ENCODE data around the gene CAMSAP2.

CAMSAP2 gene

GRCh38 chr1:200738327-200738948 is at the start of gene CAMSAP2:
Gene CAMSAP2, plus strand, starts transcription at chr1:200738893. Its CDS starts 935 bp downstream, at chr1:200739828.
- H3K27ac ChIP-seq: peak within 1 kb of the TSS; percentile 94
- peak within 1 kb of the TSS; percentile 84 for H2AFZ ChIP-seq (ENCODE audit: low read depth)

GRCh38 chr1:200692316-200692715 is 46.4 kb upstream of the CAMSAP2 start:
- Histone ChIP-seq H3K4me3 (IDR thresholded peaks at IDR 0.05; ENCODE audit: insufficient read depth, low read depth, low read length) (no peak overlapping the region), H3K79me2 (ENCODE audit: insufficient read depth, low read depth) (no peaks in the 10 kb centered on the region), H3K4me1 (ENCODE audit: low read depth, poor library complexity, severe bottlenecking) (no peaks in the 10 kb centered on the region), H3K9ac (no peak overlapping the region), H2AFZ (ENCODE audit: low read depth) (no peak overlapping the region), H3K27ac (no peak overlapping the region), H4K20me1 (ENCODE audit: insufficient read depth) (no peaks in the 10 kb centered on the region), H3K27me3 (ENCODE audit: insufficient read depth, low read depth) (no peaks in the 10 kb centered on the region), H3K4me2 (no peak overlapping the region), H3K36me3 (ENCODE audit: insufficient read depth) (no peaks in the 10 kb centered on the region)
- TF ChIP-seq CTCF (conservative IDR thresholded peaks at IDR 0.05; ENCODE audit: low read depth, low read length): no peak

More at GRCh38 chr1:200738327-200738948, at the start of gene CAMSAP2:
- peaks cover 38% of the 10 kb centered on the region for H3K4me1 ChIP-seq (ENCODE audit: low read depth, poor library complexity, severe bottlenecking)
- no peaks in the 10 kb centered on the region for H4K20me1 ChIP-seq (ENCODE audit: insufficient read depth)
- H3K79me2 ChIP-seq (ENCODE audit: insufficient read depth, low read depth): peaks cover 38% of the 10 kb centered on the region
- peak within 1 kb of the TSS; percentile 95 for H3K9ac ChIP-seq
- H3K36me3 ChIP-seq (ENCODE audit: insufficient read depth): no peaks in the 10 kb centered on the region
- no peak for TF ChIP-seq CTCF (conservative IDR thresholded peaks at IDR 0.05; ENCODE audit: low read depth, low read length)
- H3K4me3 ChIP-seq (IDR thresholded peaks at IDR 0.05; ENCODE audit: insufficient read depth, low read depth, low read length): peak within 1 kb of the TSS; percentile 81
- H3K27me3 ChIP-seq (ENCODE audit: insufficient read depth, low read depth): no peaks in the 10 kb centered on the region
- H3K4me2 ChIP-seq: peak within 1 kb of the TSS; percentile 85

GRCh38 chr1:200693327-200693726 is 45.4 kb upstream of the CAMSAP2 start:
- TF ChIP-seq CTCF (conservative IDR thresholded peaks at IDR 0.05; ENCODE audit: low read depth, low read length): no peak
- H3K36me3 ChIP-seq (ENCODE audit: insufficient read depth): no peaks in the 10 kb centered on the region
- no peak overlapping the region for H2AFZ ChIP-seq (ENCODE audit: low read depth)
- no peaks in the 10 kb centered on the region for H3K27me3 ChIP-seq (ENCODE audit: insufficient read depth, low read depth)
- H4K20me1 ChIP-seq (ENCODE audit: insufficient read depth): no peaks in the 10 kb centered on the region
- H3K27ac ChIP-seq: no peak overlapping the region
- no peaks in the 10 kb centered on the region for H3K79me2 ChIP-seq (ENCODE audit: insufficient read depth, low read depth)
- no peak overlapping the region for H3K9ac ChIP-seq
- H3K4me2 ChIP-seq: no peak overlapping the region
- H3K4me1 ChIP-seq (ENCODE audit: low read depth, poor library complexity, severe bottlenecking): no peaks in the 10 kb centered on the region
- H3K4me3 ChIP-seq (IDR thresholded peaks at IDR 0.05; ENCODE audit: insufficient read depth, low read depth, low read length): no peak overlapping the region

GRCh38 chr1:200694738-200695137 is 44.0 kb upstream of the CAMSAP2 start:
- no peaks in the 10 kb centered on the region for H3K4me1 ChIP-seq (ENCODE audit: low read depth, poor library complexity, severe bottlenecking)
- no peaks in the 10 kb centered on the region for H4K20me1 ChIP-seq (ENCODE audit: insufficient read depth)
- H3K36me3 ChIP-seq (ENCODE audit: insufficient read depth): no peaks in the 10 kb centered on the region
- H3K79me2 ChIP-seq (ENCODE audit: insufficient read depth, low read depth): no peaks in the 10 kb centered on the region
- H3K9ac ChIP-seq: no peak overlapping the region
- no peak overlapping the region for H3K4me2 ChIP-seq
- no peak overlapping the region for H3K27ac ChIP-seq
- H3K27me3 ChIP-seq (ENCODE audit: insufficient read depth, low read depth): no peaks in the 10 kb centered on the region
- TF ChIP-seq CTCF (conservative IDR thresholded peaks at IDR 0.05; ENCODE audit: low read depth, low read length): no peak
- no peak overlapping the region for H3K4me3 ChIP-seq (IDR thresholded peaks at IDR 0.05; ENCODE audit: insufficient read depth, low read depth, low read length)
- no peak overlapping the region for H2AFZ ChIP-seq (ENCODE audit: low read depth)
